GM12875 (cell line): ENCODE measurements around the gene SEC24C.
"Not testable (repeated sequence)": the region's sequence is repeated elsewhere in the genome, so short reads cannot be mapped to it uniquely, and the experiment has no call there.

Experiments
- H3K4me3 ChIP-seq: one replicate; pipeline ENCODE4 v1.5.1; 2011; ENCODE audit warnings: low read depth, low read length, control low read depth
- TF ChIP-seq, protein P1 (sequence below): IDR thresholded peaks from 2 replicates; pipeline ENCODE4 v1.5.1; 2011; ENCODE audit warnings: low read depth, mild to moderate bottlenecking, control low read depth, inconsistent platforms, low read length, moderate library complexity, borderline replicate concordance; ENCODE audit not compliant: insufficient read depth

The SEC24C gene

DNA sequence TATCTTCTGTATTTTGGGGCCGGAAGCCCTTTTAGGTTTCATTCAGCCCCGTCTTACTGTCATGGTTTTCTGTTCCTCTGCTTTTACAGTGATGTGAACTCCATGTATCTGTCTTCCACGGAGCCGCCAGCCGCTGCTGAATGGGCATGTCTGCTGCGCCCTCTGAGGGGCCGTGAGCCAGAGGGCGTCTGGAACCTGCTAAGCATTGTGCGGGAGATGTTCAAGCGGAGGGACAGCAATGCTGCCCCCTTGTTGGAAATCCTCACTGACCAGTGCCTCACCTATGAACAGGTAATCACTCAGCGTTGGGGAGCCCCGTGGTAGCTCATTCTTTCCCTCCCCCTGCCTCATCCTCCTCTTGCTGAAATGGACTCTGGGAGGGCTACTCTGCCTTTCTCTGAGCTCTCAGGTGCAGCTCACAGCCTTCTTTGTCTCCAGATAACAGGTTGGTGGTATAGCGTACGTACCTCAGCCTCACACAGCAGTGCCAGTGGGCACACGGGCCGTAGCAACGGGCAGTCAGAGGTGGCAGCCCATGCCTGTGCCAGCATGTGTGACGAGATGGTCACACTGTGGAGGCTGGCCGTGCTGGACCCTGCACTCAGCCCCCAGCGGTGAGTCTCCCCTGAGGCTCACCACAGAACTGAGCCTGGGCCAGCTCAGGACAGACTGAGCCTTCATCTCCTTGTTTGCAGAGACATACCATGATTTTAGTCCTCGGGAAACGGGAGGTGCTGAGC is 46.9 kb downstream of the SEC24C start:
- TF ChIP-seq, protein P1, sequence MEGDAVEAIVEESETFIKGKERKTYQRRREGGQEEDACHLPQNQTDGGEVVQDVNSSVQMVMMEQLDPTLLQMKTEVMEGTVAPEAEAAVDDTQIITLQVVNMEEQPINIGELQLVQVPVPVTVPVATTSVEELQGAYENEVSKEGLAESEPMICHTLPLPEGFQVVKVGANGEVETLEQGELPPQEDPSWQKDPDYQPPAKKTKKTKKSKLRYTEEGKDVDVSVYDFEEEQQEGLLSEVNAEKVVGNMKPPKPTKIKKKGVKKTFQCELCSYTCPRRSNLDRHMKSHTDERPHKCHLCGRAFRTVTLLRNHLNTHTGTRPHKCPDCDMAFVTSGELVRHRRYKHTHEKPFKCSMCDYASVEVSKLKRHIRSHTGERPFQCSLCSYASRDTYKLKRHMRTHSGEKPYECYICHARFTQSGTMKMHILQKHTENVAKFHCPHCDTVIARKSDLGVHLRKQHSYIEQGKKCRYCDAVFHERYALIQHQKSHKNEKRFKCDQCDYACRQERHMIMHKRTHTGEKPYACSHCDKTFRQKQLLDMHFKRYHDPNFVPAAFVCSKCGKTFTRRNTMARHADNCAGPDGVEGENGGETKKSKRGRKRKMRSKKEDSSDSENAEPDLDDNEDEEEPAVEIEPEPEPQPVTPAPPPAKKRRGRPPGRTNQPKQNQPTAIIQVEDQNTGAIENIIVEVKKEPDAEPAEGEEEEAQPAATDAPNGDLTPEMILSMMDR, result no peak
- no peak overlapping the region for H3K4me3 ChIP-seq

DNA sequence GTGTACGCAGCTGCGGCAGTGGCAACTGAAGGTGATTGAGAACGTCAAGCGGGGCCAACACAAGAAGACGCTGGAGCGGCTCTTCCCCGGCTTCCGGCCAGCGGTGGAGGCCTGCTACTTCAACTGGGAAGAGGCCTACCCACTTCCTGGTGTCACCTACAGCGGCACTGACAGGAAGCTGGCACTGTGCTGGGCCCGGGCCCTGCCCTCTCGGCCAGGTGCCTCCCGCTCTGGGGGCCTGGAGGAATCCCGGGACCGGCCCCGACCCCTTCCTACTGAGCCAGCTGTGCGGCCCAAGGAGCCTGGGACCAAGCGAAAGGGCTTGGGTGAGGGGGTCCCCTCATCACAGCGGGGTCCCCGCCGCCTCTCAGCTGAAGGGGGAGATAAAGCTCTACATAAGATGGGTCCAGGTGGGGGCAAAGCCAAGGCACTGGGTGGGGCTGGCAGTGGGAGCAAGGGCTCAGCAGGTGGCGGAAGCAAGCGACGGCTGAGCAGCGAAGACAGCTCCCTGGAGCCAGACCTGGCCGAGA is 47.8 kb downstream of the SEC24C start:
- TF ChIP-seq, protein P1, result no peak
- no peak overlapping the region for H3K4me3 ChIP-seq

DNA sequence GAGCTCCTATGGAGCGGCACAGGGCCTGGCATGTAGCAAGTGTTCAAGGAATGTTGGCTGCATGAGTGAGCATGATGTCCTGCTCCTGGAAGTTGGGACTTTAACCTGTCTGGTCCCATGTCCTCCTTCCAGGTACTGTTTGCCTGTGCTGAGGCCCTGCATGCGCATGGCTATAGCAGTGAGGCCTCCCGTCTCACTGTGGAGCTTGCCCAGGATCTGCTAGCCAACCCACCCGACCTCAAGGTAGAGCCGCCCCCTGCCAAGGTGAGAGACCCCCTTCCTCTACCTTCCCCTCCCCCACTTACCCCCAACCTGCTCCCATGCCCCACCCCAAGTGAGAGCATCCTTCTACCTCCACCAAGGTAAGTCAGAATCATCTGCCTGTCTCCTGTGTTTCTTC is 49.3 kb downstream of the SEC24C start:
- TF ChIP-seq, protein P1, result no peak
- no peak overlapping the region for H3K4me3 ChIP-seq

DNA sequence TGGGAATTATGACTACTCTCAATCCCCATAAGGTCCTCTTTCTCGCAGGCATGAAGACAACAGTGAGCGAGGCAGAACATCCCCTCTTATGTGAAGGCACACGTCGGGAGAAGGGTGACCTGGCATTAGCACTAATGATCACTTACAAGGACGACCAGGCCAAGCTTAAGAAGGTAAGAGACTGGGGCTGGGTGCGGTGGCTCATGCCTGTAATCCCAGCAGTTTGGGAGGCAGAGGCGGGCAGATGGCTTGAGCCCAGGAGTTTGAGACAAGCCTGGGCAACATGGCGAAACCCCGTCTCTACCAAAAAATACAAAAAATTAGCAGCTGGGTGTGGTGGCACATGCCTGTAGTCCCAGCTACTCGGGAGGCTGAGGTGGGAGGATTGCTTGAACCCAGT is 51.3 kb downstream of the SEC24C start:
- not testable (repeated sequence) for H3K4me3 ChIP-seq

DNA sequence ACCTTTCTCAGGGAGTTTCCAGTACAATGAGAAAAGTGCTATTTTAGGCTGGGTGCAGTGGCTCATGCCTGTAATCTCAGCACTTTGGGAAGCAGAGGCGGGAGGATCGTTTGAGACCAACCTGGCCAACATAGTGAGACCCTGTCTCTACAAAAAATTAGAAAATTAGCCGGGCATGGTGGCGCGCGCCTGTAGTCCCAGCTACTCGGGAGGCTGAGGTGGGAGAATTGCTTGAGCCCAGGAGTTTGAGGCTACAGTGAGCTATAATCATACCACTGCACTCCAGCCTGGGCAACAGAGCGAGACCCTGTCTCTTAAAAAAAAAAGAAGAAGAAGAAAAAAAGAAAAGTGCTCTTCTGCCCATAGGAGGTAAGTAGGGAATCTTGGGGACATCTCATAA is 51.9 kb downstream of the SEC24C start:
- not testable (repeated sequence) for H3K4me3 ChIP-seq

DNA sequence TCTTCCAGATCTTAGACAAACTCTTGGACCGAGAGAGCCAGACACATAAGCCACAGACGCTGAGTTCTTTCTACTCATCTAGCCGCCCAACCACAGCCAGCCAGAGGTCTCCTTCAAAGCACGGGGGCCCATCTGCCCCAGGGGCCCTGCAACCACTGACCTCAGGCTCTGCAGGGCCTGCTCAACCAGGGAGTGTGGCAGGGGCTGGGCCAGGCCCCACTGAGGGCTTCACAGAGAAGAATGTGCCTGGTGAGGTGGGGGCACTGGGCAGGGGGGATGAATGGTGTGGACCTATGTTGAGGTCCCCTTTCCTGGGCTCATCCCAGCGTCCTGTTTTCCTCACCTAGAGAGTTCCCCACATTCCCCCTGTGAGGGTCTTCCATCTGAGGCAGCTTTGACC is 52.6 kb downstream of the SEC24C start:
- H3K4me3 ChIP-seq, result no peak overlapping the region
- TF ChIP-seq, protein P1, result no peak

DNA sequence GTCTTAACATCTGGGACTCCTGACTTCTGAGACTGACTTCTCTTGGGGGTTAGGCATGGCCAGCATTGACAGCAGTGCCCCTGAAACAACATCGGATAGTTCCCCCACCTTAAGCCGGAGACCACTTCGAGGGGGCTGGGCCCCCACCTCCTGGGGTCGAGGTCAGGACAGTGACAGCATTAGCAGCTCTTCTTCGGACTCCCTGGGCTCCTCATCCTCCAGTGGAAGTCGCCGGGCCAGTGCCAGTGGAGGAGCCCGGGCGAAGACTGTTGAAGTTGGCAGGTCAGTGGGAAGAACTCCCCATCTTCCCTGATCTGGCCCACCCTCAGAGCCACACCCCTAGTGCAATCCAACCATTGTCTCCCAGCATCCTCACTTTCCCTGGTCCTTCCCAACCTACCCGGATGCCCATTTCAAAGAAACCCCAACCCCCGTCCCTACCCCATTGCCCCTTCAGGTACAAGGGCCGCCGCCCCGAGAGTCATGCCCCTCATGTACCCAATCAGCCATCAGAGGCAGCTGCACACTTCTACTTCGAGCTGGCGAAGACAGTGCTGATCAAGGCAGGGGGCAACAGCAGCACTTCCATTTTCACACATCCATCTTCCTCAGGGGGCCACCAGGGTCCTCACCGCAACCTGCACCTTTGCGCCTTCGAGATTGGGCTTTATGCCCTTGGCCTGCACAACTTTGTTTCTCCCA is 53.3 kb downstream of the SEC24C start:
- TF ChIP-seq, protein P1, result no peak
- H3K4me3 ChIP-seq, result no peak overlapping the region

DNA sequence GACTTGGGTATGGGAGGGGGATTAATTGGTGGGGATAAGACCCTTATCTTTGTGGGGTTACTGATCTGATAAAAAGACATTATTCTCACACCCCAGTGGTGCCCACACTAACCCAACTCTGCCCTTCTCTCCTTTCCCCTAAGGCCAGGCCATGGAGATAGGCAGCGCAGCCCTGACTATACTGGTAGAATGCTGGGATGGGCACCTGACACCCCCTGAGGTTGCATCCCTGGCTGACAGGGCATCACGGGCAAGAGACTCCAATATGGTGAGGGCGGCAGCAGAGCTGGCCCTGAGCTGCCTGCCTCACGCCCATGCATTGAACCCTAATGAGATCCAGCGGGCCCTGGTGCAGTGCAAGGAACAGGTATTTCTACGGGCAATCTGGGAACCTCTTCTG is 53.9 kb downstream of the SEC24C start:
- H3K4me3 ChIP-seq, result no peak overlapping the region
- TF ChIP-seq, protein P1, result no peak
